IMR-90 (cell line): ENCODE measurements around the gene ORMDL3.

ENCODE experiments used
- CHD1 ChIP-seq: IDR thresholded peaks from 2 replicates; pipeline ENCODE4 v1.6.1; 2012; ENCODE audit warnings: low read depth, low read length, improper control_type of control experiment
- CTCF ChIP-seq: conservative IDR thresholded peaks from 2 replicates; pipeline ENCODE4 v1.5.1; 2012; ENCODE audit warnings: mild to moderate bottlenecking, low read depth, low read length, improper control_type of control experiment
- FOS ChIP-seq: fragments of 150-350 bp; IDR thresholded peaks from 2 replicates; pipeline ENCODE4 v1.6.1; 2016; ENCODE audit warnings: low read depth, low read length
- MAZ ChIP-seq: IDR thresholded peaks from 2 replicates; pipeline ENCODE4 v1.6.1; 2012; ENCODE audit warnings: low read depth, mild to moderate bottlenecking, low read length, improper control_type of control experiment, moderate library complexity, borderline replicate concordance
- MXI1 ChIP-seq: IDR thresholded peaks from 2 replicates; pipeline ENCODE4 v1.6.1; 2012; ENCODE audit warnings: low read depth, mild to moderate bottlenecking, low read length, moderate library complexity, borderline replicate concordance
- POLR2A ChIP-seq: IDR thresholded peaks from 2 replicates; pipeline ENCODE4 v1.6.1; 2012; ENCODE audit warnings: mild to moderate bottlenecking, low read depth, low read length
- RFX5 ChIP-seq: IDR thresholded peaks from 2 replicates; pipeline ENCODE4 v1.8.0; 2012; ENCODE audit warnings: low read depth, mild to moderate bottlenecking, low read length, moderate library complexity
- SMC3 ChIP-seq: fragments of 150-350 bp; IDR thresholded peaks from 2 replicates; pipeline ENCODE4 v1.6.1; 2016; ENCODE audit warnings: low read depth, mild to moderate bottlenecking, antibody characterized with exemption, low read length, moderate library complexity
- TF ChIP-seq, protein P1 (sequence below): fragments of 150-350 bp; IDR thresholded peaks from 2 replicates; pipeline ENCODE4 v1.6.1; 2017; ENCODE audit warnings: mild to moderate bottlenecking, antibody characterized with exemption, low read length, low read depth

- TF ChIP-seq SMC3 (no peak), FOS (no peak), CTCF (no peak), POLR2A (no peak), MAZ (no peak), CHD1 (no peak), MXI1 (no peak), RFX5 (no peak)
- TF ChIP-seq, protein P1, sequence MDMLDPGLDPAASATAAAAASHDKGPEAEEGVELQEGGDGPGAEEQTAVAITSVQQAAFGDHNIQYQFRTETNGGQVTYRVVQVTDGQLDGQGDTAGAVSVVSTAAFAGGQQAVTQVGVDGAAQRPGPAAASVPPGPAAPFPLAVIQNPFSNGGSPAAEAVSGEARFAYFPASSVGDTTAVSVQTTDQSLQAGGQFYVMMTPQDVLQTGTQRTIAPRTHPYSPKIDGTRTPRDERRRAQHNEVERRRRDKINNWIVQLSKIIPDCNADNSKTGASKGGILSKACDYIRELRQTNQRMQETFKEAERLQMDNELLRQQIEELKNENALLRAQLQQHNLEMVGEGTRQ, result no peak
These were observed 17.0 kb upstream of the ORMDL3 start for GRCh38 chr17:39944393-39944711.
